ENCODE data around the gene GAREM1.

The GAREM1 gene

DNA sequence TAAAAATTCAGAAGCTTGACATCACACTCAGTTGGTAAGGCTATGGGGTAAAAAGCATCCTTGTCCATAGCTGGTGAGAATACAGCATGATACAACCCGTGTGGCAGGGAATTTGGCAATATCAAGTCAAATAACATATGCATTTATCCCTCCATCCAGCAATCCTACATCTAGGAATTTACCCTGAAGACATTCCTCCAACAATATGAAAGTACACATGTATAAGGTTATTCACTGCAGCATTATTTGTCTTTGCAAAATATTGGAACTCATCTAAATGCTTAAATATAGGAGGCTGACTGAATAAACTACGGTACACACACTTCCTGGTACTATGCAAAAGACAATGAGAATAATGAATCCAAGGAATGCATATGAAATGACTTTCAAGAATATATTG is 179.9 kb downstream of the GAREM1 start:
- no peak for DNase-seq (ENCODE audit: low read depth)

DNA sequence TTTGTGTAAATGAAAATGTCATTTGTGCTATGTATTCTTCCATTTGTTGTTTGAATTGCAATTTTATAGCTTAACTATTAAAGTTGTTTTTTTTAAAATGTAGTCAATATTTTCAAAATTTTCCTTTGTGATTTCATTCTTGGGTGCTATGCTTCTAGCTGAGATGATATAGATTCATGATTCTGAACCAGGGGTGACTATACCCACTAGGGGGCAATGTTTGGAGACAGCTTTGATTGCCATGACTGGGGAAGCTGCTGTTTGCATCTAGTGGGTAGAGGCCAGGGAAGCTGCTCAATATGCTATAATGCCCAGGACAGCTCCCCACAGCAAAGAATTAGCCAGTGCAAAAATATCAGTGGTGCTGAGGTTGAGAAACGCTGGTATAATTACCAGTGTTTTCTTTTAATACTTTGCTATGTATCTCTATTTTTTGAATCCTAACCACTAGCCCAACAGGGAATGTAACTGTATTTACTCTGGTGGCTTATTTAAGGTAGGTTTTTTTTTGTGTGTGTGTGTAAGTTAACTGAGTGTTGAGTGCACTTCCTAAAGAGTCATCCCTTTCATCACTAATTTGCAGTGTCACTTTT is 181.1 kb downstream of the GAREM1 start:
- no peak for DNase-seq (ENCODE audit: low read depth)

DNA sequence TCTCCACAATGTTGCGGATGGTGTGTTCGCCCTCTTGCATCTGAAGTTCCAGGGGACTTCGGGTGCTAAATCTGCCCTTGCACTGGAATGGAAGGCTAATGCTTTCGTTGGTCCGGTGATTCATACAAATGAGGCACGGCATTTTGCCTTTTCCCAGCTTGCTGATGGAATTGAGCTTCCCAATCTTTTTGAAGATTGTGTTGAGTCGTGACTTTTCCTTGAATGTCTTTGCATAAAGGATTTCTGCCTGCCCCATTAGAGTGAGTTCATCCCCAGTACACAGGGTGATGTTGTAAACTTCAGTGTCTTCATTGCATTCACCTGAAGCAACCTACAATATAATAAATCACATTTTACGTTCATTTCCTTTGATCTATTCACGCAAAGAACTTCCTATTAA is 182.8 kb downstream of the GAREM1 start:
- no peak for DNase-seq (ENCODE audit: low read depth)

DNA sequence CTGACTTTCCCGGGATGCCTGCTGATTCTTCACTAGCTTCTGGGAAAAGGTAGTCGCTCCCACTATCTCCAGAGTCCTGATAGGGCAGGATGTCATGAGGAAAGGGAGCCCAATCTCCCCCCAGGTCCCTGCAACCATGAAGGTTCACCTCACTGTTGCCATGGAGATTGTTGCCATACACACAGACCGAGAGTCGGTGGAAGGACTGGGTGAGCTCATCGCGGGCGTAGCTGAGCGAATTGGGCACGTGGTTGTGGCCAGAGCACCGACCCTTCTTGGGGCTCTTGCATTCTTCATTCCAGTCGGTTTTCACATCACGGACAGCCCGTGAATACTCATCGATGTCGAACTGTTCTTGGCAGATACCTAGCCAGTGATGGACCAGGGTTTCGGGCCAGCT is 183.4 kb downstream of the GAREM1 start:
- DNase-seq (ENCODE audit: low read depth): no peak

DNA sequence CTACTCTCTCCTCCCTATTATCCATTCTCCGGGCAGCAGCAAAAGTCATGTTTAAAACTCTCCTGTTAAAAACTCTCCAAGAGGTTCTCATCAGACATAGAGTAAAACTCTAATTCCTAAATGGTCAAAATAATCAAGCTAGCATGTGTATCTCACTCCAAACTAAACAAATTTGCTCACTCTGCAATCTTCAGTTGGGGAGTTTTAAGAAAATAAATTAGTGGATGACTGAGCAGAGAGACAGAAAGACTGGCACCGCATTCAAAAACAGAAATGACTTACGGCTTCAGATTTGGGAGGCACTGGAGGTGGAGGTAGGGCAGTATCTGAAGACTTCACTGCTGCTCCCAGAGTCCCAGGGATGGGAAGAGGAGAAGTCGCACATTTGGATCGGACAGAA is 183.9 kb downstream of the GAREM1 start:
- DNase-seq (ENCODE audit: low read depth): no peak

DNA sequence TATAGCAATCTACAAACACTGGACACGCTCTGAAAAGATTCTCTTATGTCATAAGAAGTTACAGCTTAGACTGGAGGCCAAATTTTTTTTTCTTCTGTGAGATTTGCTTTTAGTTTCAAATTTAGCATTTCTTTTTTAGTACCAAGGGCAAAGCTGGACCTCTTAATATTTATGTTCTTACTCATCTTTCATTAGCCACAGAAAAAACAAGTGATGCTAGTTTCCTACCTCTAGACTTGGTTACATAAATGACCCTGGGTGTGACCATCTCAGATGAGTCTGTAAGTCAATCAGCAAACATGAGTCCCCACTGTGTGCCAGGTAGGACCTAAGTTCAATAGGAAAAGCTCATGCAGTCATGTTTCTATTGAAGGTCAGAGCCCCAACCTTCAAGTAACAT is 186.4 kb downstream of the GAREM1 start:
- DNase-seq (ENCODE audit: low read depth): no peak

DNA sequence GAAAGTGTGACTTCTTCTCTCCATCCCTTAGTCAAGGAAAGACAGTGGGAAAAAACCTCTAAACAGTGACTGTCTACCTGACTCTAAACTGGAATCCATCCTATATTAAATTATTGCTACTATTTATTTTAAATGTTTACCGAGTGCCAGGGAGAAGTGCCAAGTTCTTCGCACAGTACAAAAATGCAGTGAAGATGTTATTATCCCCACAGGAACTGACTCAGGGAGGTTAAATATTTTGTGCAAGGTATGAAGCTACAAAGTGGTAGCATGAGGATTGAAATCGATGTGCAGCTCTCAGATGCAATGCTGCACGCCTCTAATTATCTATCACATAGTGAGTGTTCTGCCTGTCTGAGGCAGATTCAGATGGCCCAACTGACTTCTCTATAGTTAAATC is 189.8 kb downstream of the GAREM1 start:
- no peak for DNase-seq (ENCODE audit: low read depth)

DNA sequence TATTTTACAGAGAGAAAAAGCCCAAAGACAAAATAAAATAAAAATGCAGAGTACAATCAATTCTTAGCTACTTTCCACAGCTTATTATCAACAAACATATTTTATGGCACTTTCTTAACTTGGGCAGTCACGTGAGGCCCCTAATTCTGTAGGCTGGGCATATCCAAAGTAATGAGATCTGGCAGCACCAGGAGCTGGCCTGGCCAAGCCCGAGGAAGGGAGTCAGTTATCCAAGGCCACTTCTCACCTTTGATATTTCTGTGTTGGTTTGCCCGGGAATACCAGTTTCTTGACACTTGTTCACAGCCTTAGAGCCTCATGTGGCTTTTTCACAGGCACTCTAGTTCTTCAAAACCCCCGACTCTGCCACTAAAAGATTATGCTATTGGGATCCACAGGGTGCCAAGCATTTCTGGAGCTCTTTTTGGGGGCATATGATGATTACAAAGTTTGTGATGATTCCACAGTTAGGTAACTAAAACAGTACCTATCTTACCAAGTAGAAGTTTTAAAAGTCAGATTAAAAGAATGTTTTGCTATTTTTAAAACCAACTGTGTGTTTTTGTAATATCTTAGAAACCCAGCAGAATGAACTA is 190.4 kb downstream of the GAREM1 start:
- no peak for DNase-seq (ENCODE audit: low read depth)

DNA sequence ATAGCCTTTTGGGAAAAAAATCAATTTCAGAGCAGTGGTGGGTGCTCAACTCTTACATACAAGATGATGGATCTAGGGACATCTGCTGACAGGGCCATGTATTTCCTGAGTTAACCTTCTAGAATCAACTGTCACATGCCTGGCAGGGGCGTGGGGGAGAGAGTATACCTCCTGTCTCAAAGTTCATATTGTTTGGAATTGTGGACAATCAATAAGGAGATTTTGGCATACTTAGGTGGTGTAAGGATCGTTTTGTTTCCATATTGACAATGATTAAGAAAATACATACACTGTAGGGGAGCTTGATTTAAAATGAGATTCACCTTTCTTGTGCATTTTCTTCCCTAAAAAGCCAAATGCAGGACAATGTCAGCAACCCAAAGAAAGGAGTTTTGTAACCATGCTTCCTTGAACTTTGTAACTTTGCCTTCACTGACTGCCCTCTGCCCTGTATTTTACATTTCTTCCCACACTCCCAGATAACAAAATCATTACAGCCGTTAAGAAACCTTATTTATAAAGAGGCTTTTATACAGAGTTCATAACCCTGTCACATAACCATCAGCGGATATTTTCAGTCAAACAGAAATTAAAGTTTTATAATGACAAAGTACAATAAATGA is 192.4 kb downstream of the GAREM1 start:
- DNase-seq (ENCODE audit: low read depth): no peak

DNA sequence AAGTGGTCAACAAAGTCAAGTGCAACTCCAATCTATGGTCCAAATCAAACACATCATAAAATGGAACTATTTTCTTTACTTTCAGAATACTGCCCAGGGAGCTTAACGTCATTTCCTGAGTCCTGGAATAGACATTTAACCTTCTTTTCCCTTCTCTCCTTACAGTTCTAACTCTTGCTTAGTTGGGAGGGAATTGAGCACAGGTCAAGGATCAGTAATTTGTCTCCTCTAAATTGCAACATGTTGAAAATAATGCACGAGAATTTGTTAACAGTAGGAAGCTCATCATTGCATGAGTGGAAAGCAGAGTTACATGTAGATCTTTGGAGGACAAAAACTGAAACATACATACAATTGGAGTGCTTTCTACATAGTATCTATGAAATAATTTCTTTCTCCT is 193.1 kb downstream of the GAREM1 start:
- DNase-seq (ENCODE audit: low read depth): no peak

DNA sequence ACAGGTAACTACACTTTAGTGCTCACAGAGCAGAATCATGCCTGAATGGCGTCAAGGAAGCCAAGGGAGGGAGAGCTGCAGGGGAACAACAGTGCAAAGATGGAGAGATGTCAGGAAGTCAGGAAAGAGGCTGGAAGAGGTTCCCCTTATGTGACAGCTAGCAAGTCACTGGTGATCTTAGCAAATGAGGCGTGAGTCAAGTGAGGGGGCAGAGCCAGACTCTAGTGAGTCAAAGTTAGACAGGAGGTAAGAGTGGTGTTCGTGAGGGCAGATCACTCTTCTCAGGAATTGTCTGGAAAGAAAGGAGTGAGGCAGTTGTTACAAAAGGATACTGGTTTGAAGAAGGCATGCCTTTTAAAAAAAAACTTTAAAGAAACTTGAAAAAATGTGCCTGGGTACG is 193.8 kb downstream of the GAREM1 start:
- DNase-seq (ENCODE audit: low read depth): no peak

DNA sequence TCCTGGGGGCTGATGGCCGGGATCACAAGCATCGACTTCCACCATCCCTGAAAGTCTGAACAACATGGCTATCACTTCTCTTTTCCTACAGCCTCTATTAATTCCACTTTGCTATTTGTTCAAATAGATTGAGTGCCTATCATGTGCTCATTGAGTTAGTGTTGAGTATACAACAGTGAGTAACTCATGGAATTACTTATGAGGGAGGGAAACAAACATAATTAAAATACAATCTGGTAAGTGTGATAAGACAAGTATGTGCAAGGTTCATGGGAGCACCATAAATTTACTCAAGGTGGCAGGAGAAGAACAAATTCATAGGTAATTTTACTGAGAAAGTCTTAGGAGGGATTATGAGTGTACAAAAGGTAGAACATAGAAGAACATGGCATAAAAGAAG is 194.4 kb downstream of the GAREM1 start:
- no peak for DNase-seq (ENCODE audit: low read depth)

DNA sequence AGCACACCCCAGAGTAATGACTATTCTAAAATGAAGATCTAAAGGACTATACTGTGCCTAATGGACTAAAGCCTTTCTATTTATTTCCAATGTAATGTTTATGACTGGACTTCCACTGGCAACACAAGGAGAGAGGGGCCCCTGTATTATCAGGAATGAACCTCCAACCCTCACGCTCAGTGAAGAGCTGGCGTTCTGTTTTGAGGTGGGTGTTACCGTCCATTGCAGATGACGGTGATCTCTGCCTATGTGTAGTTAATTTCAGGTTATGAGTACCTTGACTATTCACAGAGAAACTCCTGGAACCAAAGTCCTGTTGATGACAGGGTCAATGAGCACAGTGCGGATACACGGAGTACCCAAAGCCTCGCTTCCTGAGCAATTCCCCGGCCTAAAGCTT is 195.5 kb downstream of the GAREM1 start:
- DNase-seq (ENCODE audit: low read depth): no peak

DNA sequence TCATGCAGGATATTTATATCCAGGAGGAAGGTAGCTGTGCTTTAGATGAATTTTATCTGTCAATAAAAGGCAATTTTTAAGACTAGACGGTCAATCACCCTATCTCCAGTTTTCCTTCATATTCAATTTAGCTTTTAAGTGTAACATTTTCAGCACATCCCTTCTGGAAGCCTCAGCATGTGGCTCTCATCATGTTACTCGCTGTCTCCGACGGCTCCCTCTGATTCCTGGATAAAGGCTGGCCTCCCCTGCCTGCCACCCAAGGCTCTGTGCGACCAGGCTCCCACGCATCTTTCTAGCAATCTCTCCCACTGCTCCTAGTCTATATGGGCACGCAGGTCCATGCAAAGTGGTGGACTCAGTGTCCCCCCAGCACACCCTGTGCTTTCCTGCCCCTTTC is 196.4 kb downstream of the GAREM1 start:
- no peak for DNase-seq (ENCODE audit: low read depth)

DNA sequence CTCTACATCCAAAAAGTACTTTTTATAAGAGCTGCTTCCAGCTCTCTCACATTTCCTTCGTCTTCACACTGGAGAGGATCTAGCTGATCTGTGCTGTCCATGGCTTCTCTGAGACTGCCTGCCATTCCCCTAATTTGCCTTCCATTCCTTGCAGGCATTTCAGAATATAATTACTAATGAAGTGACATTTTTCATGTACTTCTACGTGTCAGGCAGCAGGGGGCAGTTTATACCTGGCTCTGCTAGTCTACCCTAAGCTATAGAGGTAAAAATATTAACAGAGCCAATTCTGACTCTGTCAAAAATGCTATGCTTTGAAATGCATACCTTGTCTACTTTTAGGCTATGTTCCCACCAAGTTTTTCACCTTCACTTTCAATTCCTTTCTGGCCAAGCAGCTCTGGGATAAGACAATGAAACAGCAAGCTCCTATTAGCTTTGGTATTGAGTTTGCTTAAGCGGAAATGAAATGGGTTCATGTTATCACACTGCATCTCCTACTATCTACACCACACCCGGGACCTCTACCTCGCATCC is 198.9 kb downstream of the GAREM1 start:
- no peak for DNase-seq (ENCODE audit: low read depth)

DNA sequence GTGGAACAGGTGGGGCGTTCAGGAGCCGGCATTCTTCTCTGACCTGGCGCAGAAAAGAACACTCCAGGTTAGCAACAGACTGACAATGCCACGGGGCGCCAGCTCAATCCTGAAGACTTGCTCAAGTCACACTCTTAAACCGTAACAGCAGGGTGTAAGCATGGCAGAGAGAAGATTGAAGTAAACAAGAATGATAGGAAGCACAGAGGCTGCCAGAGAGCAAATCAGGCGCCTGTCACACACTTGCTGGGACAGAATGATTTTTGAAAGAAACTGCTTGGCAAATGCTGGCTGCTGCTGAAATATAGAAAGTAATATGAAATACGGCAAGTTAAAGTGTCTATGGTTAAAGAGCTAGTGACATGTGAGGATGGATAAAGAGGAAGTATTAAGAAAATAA is 200.3 kb downstream of the GAREM1 start:
- no peak for DNase-seq (ENCODE audit: low read depth)

DNA sequence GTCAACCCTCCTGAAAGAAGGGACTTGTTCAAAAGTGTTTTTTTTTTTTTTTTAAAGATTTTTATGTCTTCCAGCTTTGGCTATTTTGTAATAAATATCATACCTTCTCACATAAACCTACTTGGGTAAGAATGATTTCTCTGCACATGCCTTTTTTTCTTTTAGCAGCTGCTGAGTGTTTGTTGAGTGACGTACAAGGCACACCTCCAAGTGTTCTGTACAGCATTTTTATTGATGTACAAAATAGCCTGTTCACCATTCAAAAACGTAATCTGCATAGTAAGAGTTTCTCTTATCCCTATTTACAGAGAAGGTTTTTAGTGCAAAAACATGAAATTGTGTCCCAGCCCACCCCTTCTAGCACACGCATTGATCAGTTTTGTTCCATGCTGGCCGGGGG is 203.2 kb downstream of the GAREM1 start:
- DNase-seq (ENCODE audit: low read depth): no peak

DNA sequence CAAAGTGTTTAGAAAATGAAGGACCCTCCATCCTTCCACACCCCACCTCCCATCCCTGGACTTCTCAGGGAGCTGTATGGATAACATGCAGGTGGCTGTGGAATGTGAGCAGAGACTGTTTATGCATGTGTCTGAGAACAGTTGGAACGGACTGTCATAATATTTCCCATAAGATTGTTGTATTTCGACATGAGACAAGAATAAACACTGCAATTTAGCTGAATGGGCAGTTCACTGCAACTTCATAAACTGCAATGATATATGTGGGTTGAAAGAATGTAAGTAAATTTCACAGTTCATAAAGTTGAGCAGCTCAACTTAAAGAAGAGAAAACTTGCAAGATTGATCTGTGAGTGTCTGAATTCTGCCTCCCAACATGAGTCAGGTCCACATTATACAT is 206.3 kb downstream of the GAREM1 start:
- no peak for DNase-seq (ENCODE audit: low read depth)

DNA sequence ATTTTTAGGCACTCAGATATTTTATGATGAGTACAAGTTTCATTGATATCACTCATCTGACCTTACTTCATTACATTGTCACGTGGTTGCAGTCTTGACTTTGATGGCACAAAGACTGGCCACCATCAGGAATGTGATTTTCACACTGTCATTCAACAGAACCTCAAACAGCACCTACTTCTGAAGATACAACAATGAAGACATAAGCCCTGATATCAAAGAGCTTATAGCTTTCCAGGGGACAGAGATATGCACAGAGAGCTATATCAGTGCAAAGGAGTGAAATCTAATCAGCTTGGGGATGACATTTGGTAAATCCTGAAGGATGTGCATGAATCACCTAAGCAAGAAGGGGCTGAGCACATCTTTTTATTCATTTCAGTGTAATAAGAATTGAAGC is 208.6 kb downstream of the GAREM1 start:
- DNase-seq (ENCODE audit: low read depth): no peak

DNA sequence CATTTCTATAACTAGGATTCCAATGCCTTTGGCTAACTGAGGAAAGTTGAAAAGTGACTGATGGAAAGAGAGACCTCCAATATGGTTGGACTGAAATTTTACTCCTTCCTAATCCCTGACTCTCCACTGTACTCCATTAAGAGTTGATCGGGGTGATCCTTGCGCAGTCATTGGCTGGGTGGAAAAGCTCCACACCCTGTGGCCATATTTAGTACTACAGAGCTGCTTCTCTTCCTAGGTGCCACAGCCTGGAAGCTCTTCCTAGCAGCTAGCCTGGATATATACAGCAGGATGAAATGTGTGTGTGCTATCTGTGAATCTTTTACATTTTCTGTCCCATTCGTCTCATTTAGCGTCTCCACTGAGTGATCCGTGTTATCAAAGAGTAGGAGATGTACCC is 209.7 kb downstream of the GAREM1 start:
- no peak for DNase-seq (ENCODE audit: low read depth)

DNA sequence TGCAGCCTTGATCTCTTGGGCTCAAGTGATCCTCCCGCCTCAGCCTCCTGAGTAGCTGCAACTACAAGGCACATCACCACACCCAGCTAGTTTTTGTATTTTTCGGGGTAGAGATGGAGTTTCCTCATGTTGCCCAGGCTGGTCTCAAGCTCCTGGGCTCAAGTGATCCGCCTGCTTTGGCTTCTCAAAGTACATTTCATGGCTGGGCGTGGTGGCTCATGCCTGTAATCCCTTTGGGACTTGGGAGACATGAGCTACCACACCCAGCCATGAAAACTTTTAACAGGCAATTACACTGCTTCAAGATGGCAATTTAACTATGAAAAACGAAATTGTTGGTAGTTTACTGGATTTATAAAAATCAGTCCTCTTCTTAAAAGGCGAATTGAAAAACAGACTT is 211.1 kb downstream of the GAREM1 start:
- DNase-seq (ENCODE audit: low read depth): no peak

DNA sequence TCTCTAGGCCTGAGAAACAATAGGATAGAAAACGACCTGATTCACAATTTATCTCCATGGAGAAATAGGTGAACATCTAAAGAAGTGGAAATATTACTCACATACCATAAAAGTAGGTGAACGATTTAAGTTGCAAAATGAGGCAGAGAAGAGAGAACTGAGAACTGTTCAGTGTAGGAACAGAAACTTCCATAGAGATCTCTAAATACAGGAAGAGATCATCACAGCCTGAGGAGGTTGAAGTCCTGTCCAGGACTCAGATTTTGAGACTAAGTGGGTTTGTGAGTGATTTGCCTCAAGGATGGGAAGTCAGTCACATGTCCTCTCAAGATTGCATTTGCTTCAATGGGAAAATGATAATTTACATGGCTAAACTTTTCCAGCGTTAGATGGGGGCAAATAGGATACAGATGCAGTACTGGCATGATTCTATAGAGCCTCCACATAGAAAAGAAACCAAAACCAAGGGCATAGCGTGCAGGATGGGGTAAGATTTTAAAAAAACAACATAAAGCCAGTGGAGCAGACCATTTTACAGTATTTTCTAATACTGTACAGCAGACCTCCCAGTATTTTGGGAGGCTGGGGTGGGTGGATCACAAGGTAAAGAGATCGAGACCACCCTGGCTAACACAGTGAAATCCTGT is 212.0 kb downstream of the GAREM1 start:
- no peak for DNase-seq (ENCODE audit: low read depth)

DNA sequence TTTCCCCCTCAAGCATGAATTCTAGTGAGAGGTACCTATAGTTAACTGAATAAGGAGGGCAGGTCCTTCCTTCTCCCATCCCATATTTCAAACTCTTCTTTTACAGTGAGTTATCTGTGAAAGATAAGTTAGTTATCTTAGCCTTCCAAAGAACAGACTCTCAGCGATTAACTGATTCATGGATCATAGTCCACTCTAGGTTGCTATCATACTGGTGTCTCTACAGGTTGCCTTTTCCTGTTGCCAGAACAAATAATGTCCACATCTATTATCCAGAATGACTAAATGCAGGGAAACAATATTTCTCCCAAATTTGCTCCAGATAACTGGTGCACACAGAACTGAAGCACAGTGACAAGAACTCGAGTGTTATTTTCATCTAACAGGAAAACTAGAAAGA is 212.5 kb downstream of the GAREM1 start:
- no peak for DNase-seq (ENCODE audit: low read depth)

All from activated T-cell treated with anti-CD3 and anti-CD28 coated beads for 1 hour (primary cell).